PC-9 (cell line): ENCODE data around the gene AK8.

Source experiments
- CTCF ChIP-seq: fragments of 200-600 bp; sonication (generic); conservative IDR thresholded peaks from 2 replicates; pipeline ENCODE4 v1.6.1; 2017; ENCODE audit warnings: mixed run types, antibody characterized with exemption, mild to moderate bottlenecking, moderate library complexity
- EZH2 ChIP-seq: fragments of 200-600 bp; sonication (generic); IDR thresholded peaks from 2 replicates; pipeline ENCODE4 v1.8.0; 2017; ENCODE audit warnings: antibody characterized with exemption, low read depth

GRCh38 chr9:132876849-132877248 is 1.2 kb downstream of the AK8 start:
- TF ChIP-seq CTCF: no peak
- no peak for TF ChIP-seq EZH2
